Astrocyte of the spinal cord (primary cell): ENCODE data around the gene C19orf25.

Experiments used
- DNase-seq: peaks from one replicate; pipeline ENCODE4 v3.0.0; 2011; ENCODE audit warnings: low read depth, low spot score
- H3K4me3 ChIP-seq: 2 replicates; pipeline ENCODE4 v1.5.1; 2011; ENCODE audit warnings: low read depth, mild to moderate bottlenecking, low read length, moderate library complexity
- CTCF ChIP-seq: IDR thresholded peaks from 2 replicates; pipeline ENCODE4 v1.5.1; 2012; ENCODE audit warnings: low read depth, mild to moderate bottlenecking, low read length, inconsistent platforms
- in situ Hi-C: cut with HindIII; loops from 2 replicates; pipeline ENCODE4 v1.10.0; 2017; ENCODE audit warnings: low sequenced_read_pairs

Gene C19orf25

GRCh38 chr19:1472231-1473084 lies 6.6 kb downstream of the C19orf25 start:
- in situ Hi-C loops = no loop called here
- DNase-seq = no peak
- H3K4me3 ChIP-seq = no peak overlapping the region
- TF ChIP-seq CTCF = no peak

- no peak overlapping the region for H3K4me3 ChIP-seq
- in situ Hi-C loops = no loop called here
- no peak for TF ChIP-seq CTCF
- DNase-seq = no peak
Observed at GRCh38 chr19:1471515-1472160, 7.4 kb downstream of the C19orf25 start.

GRCh38 chr19:1471010-1471514 lies 8.0 kb downstream of the C19orf25 start:
- in situ Hi-C loops = no loop called here
- DNase-seq = no peak
- TF ChIP-seq CTCF = no peak
- no peak overlapping the region for H3K4me3 ChIP-seq

GRCh38 chr19:1470305-1471009 lies 8.6 kb downstream of the C19orf25 start:
- DNase-seq = no peak
- TF ChIP-seq CTCF = no peak
- no peak overlapping the region for H3K4me3 ChIP-seq
- in situ Hi-C loops = no loop called here

- no peak overlapping the region for H3K4me3 ChIP-seq
- no peak for TF ChIP-seq CTCF
- DNase-seq = no peak
- in situ Hi-C loops = no loop called here
Observed at GRCh38 chr19:1470055-1470304, 9.0 kb downstream of the C19orf25 start.

GRCh38 chr19:1469255-1470054 lies 9.6 kb downstream of the C19orf25 start:
- TF ChIP-seq CTCF = no peak
- in situ Hi-C loops = no loop called here
- H3K4me3 ChIP-seq = no peak overlapping the region
- DNase-seq = no peak
